Smooth muscle cell (in vitro differentiated cells): Measurements from ENCODE around the gene SOCS7. TPM values are rescaled to one million over a fixed set of nuclear protein-coding genes. Genes with fewer than 3 reads are reported as not detected.

ENCODE experiments used
- DNase-seq: peaks from one replicate; lab custom pipeline; 2025; ENCODE audit not compliant: unreplicated experiment; lab: John Stamatoyannopoulos, UW
- H2AFZ ChIP-seq: fragments of 200-600 bp; sonication (generic); 2 replicates; pipeline ENCODE4 v1.6.0; 2016; ENCODE audit warnings: antibody characterized with exemption, low read depth, mild to moderate bottlenecking
- H3F3A ChIP-seq: fragments of 200-600 bp; sonication (generic); 2 replicates; pipeline ENCODE4 v1.6.0; 2017; ENCODE audit warnings: antibody characterized with exemption, low read depth
- H3K27ac ChIP-seq: fragments of 200-600 bp; sonication (generic); 2 replicates; pipeline ENCODE4 v1.5.1; 2016; ENCODE audit warnings: low read depth, mild to moderate bottlenecking
- H3K27me3 ChIP-seq: fragments of 200-600 bp; sonication (generic); 2 replicates; pipeline ENCODE4 v1.6.1; 2016; ENCODE audit warnings: low read depth, mild to moderate bottlenecking
- H3K36me3 ChIP-seq: fragments of 200-600 bp; sonication (generic); 2 replicates; pipeline ENCODE4 v1.5.1; 2016; ENCODE audit warnings: low read depth
- H3K4me1 ChIP-seq: fragments of 200-600 bp; sonication (generic); 2 replicates; pipeline ENCODE4 v1.5.1; 2016; ENCODE audit warnings: low read depth
- H3K4me2 ChIP-seq: fragments of 200-600 bp; sonication (generic); 2 replicates; pipeline ENCODE4 v1.6.0; 2016; ENCODE audit warnings: mild to moderate bottlenecking
- H3K4me3 ChIP-seq: fragments of 200-600 bp; sonication (generic); 2 replicates; pipeline ENCODE4 v1.5.1; 2016; ENCODE audit warnings: mild to moderate bottlenecking
- H3K79me2 ChIP-seq: fragments of 200-600 bp; sonication (generic); 2 replicates; pipeline ENCODE4 v1.6.0; 2016; ENCODE audit warnings: low read depth, mild to moderate bottlenecking
- H3K9ac ChIP-seq: fragments of 200-600 bp; sonication (generic); 2 replicates; pipeline ENCODE4 v1.6.0; 2016; ENCODE audit warnings: low read depth
- H3K9me3 ChIP-seq: fragments of 200-600 bp; sonication (generic); replicated peaks from 2 replicates; pipeline ENCODE4 v1.5.1; 2016; ENCODE audit warnings: low read depth
- H4K20me1 ChIP-seq: fragments of 200-600 bp; sonication (generic); 2 replicates; pipeline ENCODE4 v1.6.0; 2016; ENCODE audit warnings: low read depth
- WGBS: methylation state at CpG from one replicate; pipeline ENCODE4 v1.1.7; 2016; ENCODE audit warnings: low lambda C conversion rate; 5-methylcytosine and 5-hydroxymethylcytosine counted together
- polyA plus RNA-seq: library from polyadenylated mRNA; unstranded; fragments of >200 nt; fragmentation: Nextera tagmentation; extraction: Ambion mirVana; gene quantifications from 2 replicates; pipeline ENCODE4 v1.2.1, GENCODE V29; 2016
- total RNA-seq: library from RNA; depleted of rRNA; stranded (reverse); fragments of >200 nt; gene quantifications from 2 replicates; pipeline ENCODE4 v1.2.3, GENCODE V29; 2014
- TF ChIP-seq, protein P1 (sequence below): fragments of 200-600 bp; sonication (generic); IDR thresholded peaks from 2 replicates; pipeline ENCODE4 v1.5.1; 2017; ENCODE audit warnings: borderline replicate concordance, mild to moderate bottlenecking, antibody characterized with exemption; ENCODE audit not compliant: insufficient read depth, poor library complexity, severe bottlenecking

Gene SOCS7
- total and polyA plus RNA-seq, 2 experiments from 2014 or later, result 0.89 to 6.2 TPM

DNA sequence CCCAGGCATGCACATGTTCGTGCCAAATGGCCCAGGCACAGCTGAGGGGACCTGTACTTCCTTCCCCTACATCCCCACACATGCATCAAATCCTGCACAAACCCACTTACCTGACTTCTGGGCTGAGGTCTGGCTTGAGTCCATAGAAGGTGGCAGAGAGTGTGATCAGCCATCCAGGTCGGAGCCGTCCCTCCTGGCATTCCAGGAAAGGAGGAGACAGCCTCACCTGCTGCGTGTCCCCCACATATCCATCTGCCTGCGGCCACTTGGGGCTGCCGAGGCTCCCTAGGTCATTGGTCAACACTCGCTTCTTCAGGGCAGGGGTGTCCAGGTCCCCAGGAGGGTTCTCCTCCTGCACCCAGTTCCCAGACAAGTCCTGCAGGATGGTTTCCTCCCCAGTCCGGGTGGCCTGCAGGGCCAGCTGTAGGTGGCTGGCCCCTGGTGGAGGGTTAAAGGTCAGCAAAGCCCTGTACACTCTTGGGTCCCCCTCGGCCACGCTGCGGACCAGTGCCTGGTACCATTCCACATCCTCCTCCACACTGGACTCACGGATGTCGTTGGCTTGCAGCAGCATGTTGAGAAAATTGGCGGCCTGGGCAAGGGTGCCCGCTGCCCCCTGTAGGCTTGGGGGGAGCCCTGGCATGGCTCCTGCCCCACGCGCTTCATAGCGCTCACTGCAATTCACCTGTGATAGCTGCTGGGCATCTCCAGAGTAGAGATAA is 8.6 kb upstream of the SOCS7 start:
- no peak overlapping the region for H3K4me3 ChIP-seq
- H3K9ac ChIP-seq, result no peak overlapping the region
- TF ChIP-seq, protein P1, sequence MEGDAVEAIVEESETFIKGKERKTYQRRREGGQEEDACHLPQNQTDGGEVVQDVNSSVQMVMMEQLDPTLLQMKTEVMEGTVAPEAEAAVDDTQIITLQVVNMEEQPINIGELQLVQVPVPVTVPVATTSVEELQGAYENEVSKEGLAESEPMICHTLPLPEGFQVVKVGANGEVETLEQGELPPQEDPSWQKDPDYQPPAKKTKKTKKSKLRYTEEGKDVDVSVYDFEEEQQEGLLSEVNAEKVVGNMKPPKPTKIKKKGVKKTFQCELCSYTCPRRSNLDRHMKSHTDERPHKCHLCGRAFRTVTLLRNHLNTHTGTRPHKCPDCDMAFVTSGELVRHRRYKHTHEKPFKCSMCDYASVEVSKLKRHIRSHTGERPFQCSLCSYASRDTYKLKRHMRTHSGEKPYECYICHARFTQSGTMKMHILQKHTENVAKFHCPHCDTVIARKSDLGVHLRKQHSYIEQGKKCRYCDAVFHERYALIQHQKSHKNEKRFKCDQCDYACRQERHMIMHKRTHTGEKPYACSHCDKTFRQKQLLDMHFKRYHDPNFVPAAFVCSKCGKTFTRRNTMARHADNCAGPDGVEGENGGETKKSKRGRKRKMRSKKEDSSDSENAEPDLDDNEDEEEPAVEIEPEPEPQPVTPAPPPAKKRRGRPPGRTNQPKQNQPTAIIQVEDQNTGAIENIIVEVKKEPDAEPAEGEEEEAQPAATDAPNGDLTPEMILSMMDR, result no peak
- WGBS, result 91% methylated on average over 18 of the region's 18 CpGs
- no peaks in the 10 kb centered on the region for H3K27me3 ChIP-seq
- H3K4me2 ChIP-seq, result no peak overlapping the region
- no peak overlapping the region for H2AFZ ChIP-seq
- no peaks in the 10 kb centered on the region for H3K9me3 ChIP-seq
- DNase-seq, result no peak
- no peaks in the 10 kb centered on the region for H3K79me2 ChIP-seq
- H3F3A ChIP-seq, result no peaks in the 10 kb centered on the region
- no peaks in the 10 kb centered on the region for H3K4me1 ChIP-seq
- no peaks in the 10 kb centered on the region for H3K36me3 ChIP-seq
- no peak overlapping the region for H3K27ac ChIP-seq
- no peaks in the 10 kb centered on the region for H4K20me1 ChIP-seq

DNA sequence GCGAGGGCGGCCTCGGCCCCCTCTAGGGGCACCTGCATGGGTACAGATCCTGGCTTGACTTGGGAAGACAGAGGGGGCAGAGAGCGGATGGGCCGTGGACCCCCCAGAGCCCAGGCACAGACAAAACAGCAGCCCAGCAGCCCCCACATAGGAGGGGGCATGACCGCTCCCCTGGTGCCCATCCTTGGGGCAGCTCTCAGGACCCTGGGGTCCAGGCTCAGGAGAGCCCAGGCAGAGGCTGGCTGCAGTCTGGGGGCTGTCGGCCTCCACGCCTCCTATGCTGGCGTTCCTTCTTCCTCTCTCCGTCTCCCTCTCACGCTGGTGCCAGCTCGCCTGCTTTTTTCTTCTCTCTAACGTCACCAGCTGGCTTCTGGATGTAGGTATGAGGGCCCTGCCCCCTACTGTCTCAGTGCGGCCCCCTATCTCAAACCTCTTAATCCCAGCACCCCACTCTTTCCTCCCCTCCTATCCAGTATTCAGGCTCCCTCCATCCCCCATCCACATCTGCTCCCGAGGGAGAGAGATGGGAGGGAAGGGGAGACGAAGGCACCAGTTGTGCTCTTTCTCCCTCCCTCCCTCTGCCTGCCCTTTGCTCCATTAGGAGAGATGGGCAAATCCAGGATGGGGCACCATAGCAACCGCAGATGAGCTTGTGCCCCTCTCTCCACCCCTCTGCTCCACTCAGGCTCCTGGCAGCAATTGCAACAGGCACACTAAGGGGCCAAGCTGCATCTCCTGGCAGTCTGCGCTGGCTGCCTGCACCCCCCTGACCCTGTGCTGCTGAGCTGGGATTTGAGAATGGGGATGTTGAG is 7.8 kb upstream of the SOCS7 start, which contains the start of gene GPR179:
TSS of gene GPR179 (minus strand) at position 349 of the 812 bp plus-strand sequence. CDS start at position 182, 167 bp downstream.
- H3K36me3 ChIP-seq, result no peaks in the 10 kb centered on the region
- H3K9ac ChIP-seq, result no peak within 1 kb of the TSS
- H3K4me1 ChIP-seq, result no peaks in the 10 kb centered on the region
- no peak within 1 kb of the TSS for H3K4me3 ChIP-seq
- H3K27ac ChIP-seq, result no peak within 1 kb of the TSS
- H3K4me2 ChIP-seq, result no peak within 1 kb of the TSS
- 86% methylated on average over 17 of the region's 18 CpGs for WGBS
- no peak within 1 kb of the TSS for H2AFZ ChIP-seq
- no peak for DNase-seq
- H3K9me3 ChIP-seq, result no peaks in the 10 kb centered on the region
- H3F3A ChIP-seq, result no peaks in the 10 kb centered on the region
- TF ChIP-seq, protein P1, result no peak
- no peaks in the 10 kb centered on the region for H3K79me2 ChIP-seq
- H4K20me1 ChIP-seq, result no peaks in the 10 kb centered on the region
- no peaks in the 10 kb centered on the region for H3K27me3 ChIP-seq

DNA sequence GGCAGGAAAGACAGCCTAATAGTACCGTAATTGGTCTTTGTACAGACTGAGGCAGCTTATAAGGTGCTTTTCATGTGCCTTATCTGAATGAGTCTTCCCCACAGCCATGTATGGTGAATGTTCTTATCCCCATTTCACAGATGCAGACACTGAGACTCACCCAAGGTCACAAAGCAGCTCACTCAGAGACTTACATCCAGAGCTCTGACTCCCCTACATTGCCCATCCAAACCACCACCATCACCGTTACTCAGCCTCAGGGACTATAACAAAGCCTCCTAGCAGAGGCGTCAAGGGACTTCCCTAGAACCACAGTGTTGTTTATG is 7.3 kb upstream of the SOCS7 start:
- Histone ChIP-seq H3K27ac (no peak overlapping the region), H3K4me2 (no peak overlapping the region), H3F3A (no peaks in the 10 kb centered on the region), H3K79me2 (no peaks in the 10 kb centered on the region), H3K27me3 (no peaks in the 10 kb centered on the region), H3K4me1 (no peaks in the 10 kb centered on the region), H2AFZ (no peak overlapping the region), H4K20me1 (no peaks in the 10 kb centered on the region), H3K9ac (no peak overlapping the region), H3K9me3 (no peaks in the 10 kb centered on the region), H3K4me3 (no peak overlapping the region), H3K36me3 (no peaks in the 10 kb centered on the region)
- 84% methylated on average over 3 of the region's 3 CpGs for WGBS
- DNase-seq, result no peak
- TF ChIP-seq, protein P1, result no peak
